HEK293 (cell line): ENCODE results near the gene TTC23.

ENCODE experiments used
- CTCF ChIA-PET: fragments of 350-600 bp; formaldehyde crosslinking; extraction: SDS; loops from one replicate; lab custom pipeline; 2021; ENCODE audit warnings: antibody characterized with exemption; lab: Yijun Ruan, JAX
- POLR2A ChIA-PET: fragments of 300-600 bp; formaldehyde crosslinking; extraction: SDS; loops from one replicate; lab custom pipeline; 2020; ENCODE audit warnings: antibody characterized with exemption, inconsistent platforms; lab: Yijun Ruan, JAX
- H3K27ac ChIP-seq: fragments of 200-500 bp; sonication (Bioruptor generic); 2 replicates; pipeline ENCODE4 v1.5.1; 2014; ENCODE audit warnings: low read depth, low read length, control low read depth, inconsistent platforms; ENCODE audit errors: extremely low read depth
- H3K36me3 ChIP-seq, 2 experiments: fragments of 200-500 bp in 1 of 2; sonication (Bioruptor generic) in 1 of 2; 1 replicate in 1 of 2; 2 replicates in 1 of 2; pipeline ENCODE4 v1.5.1; 2014 to 2017; ENCODE audit warnings: inconsistent platforms in 2 of 2, low read length in 2 of 2; ENCODE audit not compliant: control insufficient read depth in 2 of 2, insufficient read depth in 1 of 2
- H3K4me1 ChIP-seq: fragments of 200-500 bp; sonication (Bioruptor generic); 2 replicates; pipeline ENCODE4 v1.5.1; 2014; ENCODE audit warnings: mild to moderate bottlenecking, low read length, inconsistent platforms; ENCODE audit not compliant: control insufficient read depth, insufficient read depth
- H3K4me3 ChIP-seq: 2 replicates; pipeline ENCODE4 v1.5.1; 2011; ENCODE audit warnings: low read depth, mild to moderate bottlenecking, control low read depth, low read length, moderate library complexity
- H3K9me3 ChIP-seq: fragments of 200-500 bp; sonication (Bioruptor generic); 2 replicates; pipeline ENCODE4 v1.5.1; 2014; ENCODE audit warnings: low read depth, low read length, inconsistent platforms; ENCODE audit not compliant: control insufficient read depth, insufficient read depth
- BCL11A ChIP-seq: fragments of 450-650 bp; formaldehyde crosslinking; IDR thresholded peaks from 2 replicates; pipeline ENCODE4 v1.5.1; 2016; ENCODE audit warnings: low read depth, missing biosample characterization, missing genetic modification characterization
- EGR2 ChIP-seq: fragments of 450-650 bp; formaldehyde crosslinking; IDR thresholded peaks from 2 replicates; pipeline ENCODE4 v1.5.1; 2016; ENCODE audit warnings: low read depth, missing biosample characterization, missing genetic modification characterization
- ELK4 ChIP-seq: IDR thresholded peaks from 2 replicates; pipeline ENCODE4 v1.6.1; 2011; ENCODE audit warnings: mild to moderate bottlenecking, low read depth, low read length, borderline replicate concordance
- GLIS2 ChIP-seq: fragments of 450-650 bp; formaldehyde crosslinking; IDR thresholded peaks from 2 replicates; pipeline ENCODE4 v1.5.1; 2016; ENCODE audit warnings: missing biosample characterization, missing genetic modification characterization
- HOXD13 ChIP-seq: sonication (generic); formaldehyde crosslinking; IDR thresholded peaks from 2 replicates; pipeline ENCODE4 v1.8.0; 2022; ENCODE audit warnings: missing genetic modification reagents, borderline replicate concordance
- REPIN1 ChIP-seq: fragments of 450-650 bp; formaldehyde crosslinking; IDR thresholded peaks from 2 replicates; pipeline ENCODE4 v1.5.1; 2017; ENCODE audit warnings: missing biosample characterization, missing genetic modification characterization, low read depth
- ZBTB1 ChIP-seq: fragments of 450-650 bp; formaldehyde crosslinking; IDR thresholded peaks from 2 replicates; pipeline ENCODE4 v1.5.1; 2016; ENCODE audit warnings: missing biosample characterization, missing genetic modification characterization
- ZBTB20 ChIP-seq: fragments of 450-650 bp; formaldehyde crosslinking; IDR thresholded peaks from 2 replicates; pipeline ENCODE4 v1.5.1; 2016; ENCODE audit warnings: missing biosample characterization, missing genetic modification characterization
- ZNF114 ChIP-seq: fragments of 450-650 bp; formaldehyde crosslinking; IDR thresholded peaks from 2 replicates; pipeline ENCODE4 v1.5.0; 2017; ENCODE audit warnings: missing biosample characterization, missing genetic modification characterization
- ZNF155 ChIP-seq: fragments of 450-650 bp; formaldehyde crosslinking; IDR thresholded peaks from 2 replicates; pipeline ENCODE4 v1.5.1; 2016; ENCODE audit warnings: missing biosample characterization, missing genetic modification characterization
- ZNF16 ChIP-seq: fragments of 450-650 bp; formaldehyde crosslinking; IDR thresholded peaks from 2 replicates; pipeline ENCODE4 v1.5.1; 2016; ENCODE audit warnings: low read depth, missing biosample characterization, missing genetic modification characterization
- ZNF175 ChIP-seq: fragments of 450-650 bp; formaldehyde crosslinking; IDR thresholded peaks from 2 replicates; pipeline ENCODE4 v1.5.1; 2016; ENCODE audit warnings: missing biosample characterization, missing genetic modification characterization
- ZNF292 ChIP-seq: fragments of 450-650 bp; formaldehyde crosslinking; IDR thresholded peaks from 2 replicates; pipeline ENCODE4 v1.5.1; 2016; ENCODE audit warnings: low read depth, missing biosample characterization, missing genetic modification characterization, borderline replicate concordance
- ZNF354C ChIP-seq: fragments of 450-650 bp; formaldehyde crosslinking; IDR thresholded peaks from 2 replicates; pipeline ENCODE4 v1.5.1; 2016; ENCODE audit warnings: missing biosample characterization, missing genetic modification characterization, low read depth, borderline replicate concordance
- ZNF473 ChIP-seq: fragments of 450-650 bp; formaldehyde crosslinking; IDR thresholded peaks from 2 replicates; pipeline ENCODE4 v1.5.1; 2017; ENCODE audit warnings: missing biosample characterization, missing genetic modification characterization
- ZNF513 ChIP-seq: fragments of 450-650 bp; IDR thresholded peaks from 2 replicates; pipeline ENCODE4 v1.5.1; 2018; ENCODE audit warnings: missing biosample characterization, missing genetic modification characterization
- ZNF529 ChIP-seq: fragments of 450-650 bp; formaldehyde crosslinking; IDR thresholded peaks from 2 replicates; pipeline ENCODE4 v1.5.1; 2017; ENCODE audit warnings: missing genetic modification characterization, missing biosample characterization; ENCODE audit not compliant: insufficient replicate concordance
- ZNF585B ChIP-seq: fragments of 450-650 bp; formaldehyde crosslinking; IDR thresholded peaks from 2 replicates; pipeline ENCODE4 v1.5.1; 2016; ENCODE audit warnings: missing biosample characterization, missing genetic modification characterization
- ZNF776 ChIP-seq: fragments of 450-650 bp; formaldehyde crosslinking; IDR thresholded peaks from 2 replicates; pipeline ENCODE4 v1.5.0; 2017; ENCODE audit warnings: missing biosample characterization, missing genetic modification characterization, borderline replicate concordance
- ZNF830 ChIP-seq: fragments of 450-650 bp; IDR thresholded peaks from 2 replicates; pipeline ENCODE4 v1.5.0; 2018; ENCODE audit warnings: missing biosample characterization, missing genetic modification characterization, low read depth, mild to moderate bottlenecking, moderate library complexity
- ZSCAN18 ChIP-seq: fragments of 450-650 bp; formaldehyde crosslinking; IDR thresholded peaks from 2 replicates; pipeline ENCODE4 v1.5.1; 2016; ENCODE audit warnings: missing biosample characterization, missing genetic modification characterization
- ZXDB ChIP-seq: fragments of 450-650 bp; formaldehyde crosslinking; IDR thresholded peaks from 2 replicates; pipeline ENCODE4 v1.5.1; 2016; ENCODE audit warnings: missing biosample characterization, missing genetic modification characterization
- TF ChIP-seq, protein P1 (sequence below): fragments of 450-650 bp; formaldehyde crosslinking; IDR thresholded peaks from 2 replicates; pipeline ENCODE4 v1.5.1; 2016; ENCODE audit warnings: missing biosample characterization, missing genetic modification characterization
- TF ChIP-seq, protein P2 (sequence below): fragments of 450-650 bp; formaldehyde crosslinking; IDR thresholded peaks from 2 replicates; pipeline ENCODE4 v1.5.1; 2016; ENCODE audit warnings: missing biosample characterization, missing genetic modification characterization
- TF ChIP-seq, protein P3 (sequence below): fragments of 450-650 bp; IDR thresholded peaks from 2 replicates; pipeline ENCODE4 v1.5.1; 2018; ENCODE audit warnings: missing biosample characterization, mild to moderate bottlenecking, missing genetic modification characterization
- TF ChIP-seq, protein P4 (sequence below): fragments of 450-650 bp; formaldehyde crosslinking; IDR thresholded peaks from 2 replicates; pipeline ENCODE4 v1.5.1; 2017; ENCODE audit warnings: missing biosample characterization, missing genetic modification characterization

The TTC23 gene

DNA sequence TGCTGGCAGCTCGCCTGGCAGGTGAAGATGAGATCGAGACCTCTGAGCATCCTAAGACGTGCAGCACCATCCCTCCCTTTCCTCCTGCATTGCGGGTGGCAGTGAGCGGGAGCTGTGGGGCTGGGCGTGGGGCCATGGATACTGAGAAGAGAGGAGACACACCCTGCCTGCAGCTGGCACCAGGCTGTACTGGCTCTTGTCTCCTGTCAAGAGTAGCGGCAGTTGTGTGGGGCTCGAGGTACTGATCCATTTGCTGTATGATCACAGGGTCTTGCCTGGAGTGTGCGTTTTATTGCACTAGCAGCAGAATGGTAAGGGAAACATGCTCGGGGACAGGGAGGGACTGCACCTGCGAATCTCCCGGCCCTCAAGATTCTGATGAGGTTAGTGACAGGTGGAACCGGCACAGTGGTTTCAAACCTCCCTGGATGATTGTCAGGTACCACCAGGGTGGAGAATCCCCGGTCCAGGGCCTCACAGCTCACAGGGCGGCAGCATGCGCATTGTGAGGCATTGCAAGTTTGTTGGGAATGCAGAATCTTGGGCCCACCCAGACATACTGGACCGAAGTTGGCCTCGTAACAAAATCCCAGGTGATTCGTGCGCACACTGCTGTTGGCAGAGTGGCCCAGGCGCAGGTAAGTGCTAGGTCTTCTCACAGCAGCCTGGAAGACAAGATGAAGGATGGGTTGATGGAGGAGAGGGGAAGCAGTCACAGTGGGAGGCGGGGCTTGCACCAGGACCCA, 130.4 kb downstream of the TTC23 start (continued):
- TF ChIP-seq ZNF513 (tag by site-specific recombination) (no peak), ZNF175 (no peak), ZNF16 (no peak), ZNF473 (tag by site-specific recombination) (no peak), REPIN1 (tag by site-specific recombination) (no peak), ZNF776 (tag by site-specific recombination) (no peak)

GRCh38 chr15:99118258-99118632, 131.1 kb downstream of the TTC23 start:
- Histone ChIP-seq H3K4me1 (peaks cover 4% of the 10 kb centered on the region), H3K9me3 (no peaks in the 10 kb centered on the region), H3K36me3 (peaks cover 9 to 48% of the 10 kb centered on the region in 2 experiments; a peak in 2 of 3 replicates), H3K27ac (no peak overlapping the region), H3K4me3 (no peak overlapping the region)
- TF ChIP-seq ZNF114: no peak
- no peak for TF ChIP-seq ZBTB1 (tag by site-specific recombination)
- TF ChIP-seq ZNF155 (tag by site-specific recombination): no peak
- no peak for TF ChIP-seq HOXD13 (CRISPR knock-in tag)
- TF ChIP-seq GLIS2 (tag by site-specific recombination): no peak
- TF ChIP-seq ZSCAN18: no peak
- TF ChIP-seq, protein P1, sequence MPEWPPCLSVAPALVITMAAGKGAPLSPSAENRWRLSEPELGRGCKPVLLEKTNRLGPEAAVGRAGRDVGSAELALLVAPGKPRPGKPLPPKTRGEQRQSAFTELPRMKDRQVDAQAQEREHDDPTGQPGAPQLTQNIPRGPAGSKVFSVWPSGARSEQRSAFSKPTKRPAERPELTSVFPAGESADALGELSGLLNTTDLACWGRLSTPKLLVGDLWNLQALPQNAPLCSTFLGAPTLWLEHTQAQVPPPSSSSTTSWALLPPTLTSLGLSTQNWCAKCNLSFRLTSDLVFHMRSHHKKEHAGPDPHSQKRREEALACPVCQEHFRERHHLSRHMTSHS (tag by site-specific recombination): no peak
- TF ChIP-seq, protein P2, sequence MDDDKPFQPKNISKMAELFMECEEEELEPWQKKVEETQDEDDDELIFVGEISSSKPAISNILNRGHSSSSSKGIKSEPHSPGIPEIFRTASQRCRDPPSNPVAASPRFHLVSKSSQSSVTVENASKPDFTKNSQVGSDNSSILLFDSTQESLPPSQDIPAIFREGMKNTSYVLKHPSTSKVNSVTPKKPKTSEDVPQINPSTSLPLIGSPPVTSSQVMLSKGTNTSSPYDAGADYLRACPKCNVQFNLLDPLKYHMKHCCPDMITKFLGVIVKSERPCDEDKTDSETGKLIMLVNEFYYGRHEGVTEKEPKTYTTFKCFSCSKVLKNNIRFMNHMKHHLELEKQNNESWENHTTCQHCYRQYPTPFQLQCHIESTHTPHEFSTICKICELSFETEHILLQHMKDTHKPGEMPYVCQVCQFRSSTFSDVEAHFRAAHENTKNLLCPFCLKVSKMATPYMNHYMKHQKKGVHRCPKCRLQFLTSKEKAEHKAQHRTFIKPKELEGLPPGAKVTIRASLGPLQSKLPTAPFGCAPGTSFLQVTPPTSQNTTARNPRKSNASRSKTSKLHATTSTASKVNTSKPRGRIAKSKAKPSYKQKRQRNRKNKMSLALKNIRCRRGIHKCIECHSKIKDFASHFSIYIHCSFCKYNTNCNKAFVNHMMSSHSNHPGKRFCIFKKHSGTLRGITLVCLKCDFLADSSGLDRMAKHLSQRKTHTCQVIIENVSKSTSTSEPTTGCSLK (tag by site-specific recombination): no peak
- no peak for TF ChIP-seq BCL11A
- TF ChIP-seq, protein P3, sequence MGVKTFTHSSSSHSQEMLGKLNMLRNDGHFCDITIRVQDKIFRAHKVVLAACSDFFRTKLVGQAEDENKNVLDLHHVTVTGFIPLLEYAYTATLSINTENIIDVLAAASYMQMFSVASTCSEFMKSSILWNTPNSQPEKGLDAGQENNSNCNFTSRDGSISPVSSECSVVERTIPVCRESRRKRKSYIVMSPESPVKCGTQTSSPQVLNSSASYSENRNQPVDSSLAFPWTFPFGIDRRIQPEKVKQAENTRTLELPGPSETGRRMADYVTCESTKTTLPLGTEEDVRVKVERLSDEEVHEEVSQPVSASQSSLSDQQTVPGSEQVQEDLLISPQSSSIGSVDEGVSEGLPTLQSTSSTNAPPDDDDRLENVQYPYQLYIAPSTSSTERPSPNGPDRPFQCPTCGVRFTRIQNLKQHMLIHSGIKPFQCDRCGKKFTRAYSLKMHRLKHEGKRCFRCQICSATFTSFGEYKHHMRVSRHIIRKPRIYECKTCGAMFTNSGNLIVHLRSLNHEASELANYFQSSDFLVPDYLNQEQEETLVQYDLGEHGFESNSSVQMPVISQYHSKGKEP (tag by site-specific recombination): no peak
- no peak for TF ChIP-seq EGR2 (tag by site-specific recombination)
- TF ChIP-seq, protein P4, sequence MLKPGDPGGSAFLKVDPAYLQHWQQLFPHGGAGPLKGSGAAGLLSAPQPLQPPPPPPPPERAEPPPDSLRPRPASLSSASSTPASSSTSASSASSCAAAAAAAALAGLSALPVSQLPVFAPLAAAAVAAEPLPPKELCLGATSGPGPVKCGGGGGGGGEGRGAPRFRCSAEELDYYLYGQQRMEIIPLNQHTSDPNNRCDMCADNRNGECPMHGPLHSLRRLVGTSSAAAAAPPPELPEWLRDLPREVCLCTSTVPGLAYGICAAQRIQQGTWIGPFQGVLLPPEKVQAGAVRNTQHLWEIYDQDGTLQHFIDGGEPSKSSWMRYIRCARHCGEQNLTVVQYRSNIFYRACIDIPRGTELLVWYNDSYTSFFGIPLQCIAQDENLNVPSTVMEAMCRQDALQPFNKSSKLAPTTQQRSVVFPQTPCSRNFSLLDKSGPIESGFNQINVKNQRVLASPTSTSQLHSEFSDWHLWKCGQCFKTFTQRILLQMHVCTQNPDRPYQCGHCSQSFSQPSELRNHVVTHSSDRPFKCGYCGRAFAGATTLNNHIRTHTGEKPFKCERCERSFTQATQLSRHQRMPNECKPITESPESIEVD: no peak
- TF ChIP-seq ZNF354C (tag by site-specific recombination): no peak
- no peak for TF ChIP-seq ZNF529 (tag by site-specific recombination)
- no peak for TF ChIP-seq ELK4
- TF ChIP-seq ZXDB (tag by site-specific recombination): no peak
- TF ChIP-seq ZBTB20 (tag by site-specific recombination): no peak
- no peak for TF ChIP-seq ZNF292 (tag by site-specific recombination)
- no peak for TF ChIP-seq ZNF585B
- no peak for TF ChIP-seq ZNF830
- CTCF ChIA-PET: interaction anchor here (3.2 kb wide), 1 partner anchor 18 kb away, joined by 16 read pairs; no protein-coding TSS in a partner anchor
- POLR2A ChIA-PET: interaction anchor here (1.3 kb wide), 1 partner anchor 9 kb away, joined by 4 read pairs; no protein-coding TSS in a partner anchor
